ENCODE results near the gene MAGI3.
A peak's percentile ranks its signal among the peaks of the same experiment; 100 is the strongest.

The MAGI3 gene

GRCh38 chr1:113654883-113655282 is 264.6 kb downstream of the MAGI3 start:
- no peak for DNase-seq (ENCODE audit: low spot score)

DNA sequence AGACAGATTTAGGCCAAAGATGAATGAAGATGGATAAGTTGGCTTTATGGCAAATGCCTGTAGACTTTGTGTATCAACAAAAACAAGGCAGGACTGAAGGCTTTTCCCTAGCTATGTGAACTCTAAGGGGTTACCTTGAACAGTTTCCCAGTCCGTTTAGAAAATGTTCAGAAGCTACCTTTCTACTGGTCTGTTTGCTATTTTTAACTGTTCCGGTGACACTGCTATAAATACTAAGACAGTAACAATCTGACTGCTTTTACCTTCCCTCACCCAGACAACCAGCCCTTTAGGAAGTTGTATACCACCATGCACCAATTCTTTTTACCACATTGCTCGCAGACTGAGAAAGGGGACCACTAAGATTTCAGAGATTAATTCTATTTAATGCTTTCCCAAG is 266.8 kb downstream of the MAGI3 start:
- no peak for DNase-seq (ENCODE audit: low spot score)

DNA sequence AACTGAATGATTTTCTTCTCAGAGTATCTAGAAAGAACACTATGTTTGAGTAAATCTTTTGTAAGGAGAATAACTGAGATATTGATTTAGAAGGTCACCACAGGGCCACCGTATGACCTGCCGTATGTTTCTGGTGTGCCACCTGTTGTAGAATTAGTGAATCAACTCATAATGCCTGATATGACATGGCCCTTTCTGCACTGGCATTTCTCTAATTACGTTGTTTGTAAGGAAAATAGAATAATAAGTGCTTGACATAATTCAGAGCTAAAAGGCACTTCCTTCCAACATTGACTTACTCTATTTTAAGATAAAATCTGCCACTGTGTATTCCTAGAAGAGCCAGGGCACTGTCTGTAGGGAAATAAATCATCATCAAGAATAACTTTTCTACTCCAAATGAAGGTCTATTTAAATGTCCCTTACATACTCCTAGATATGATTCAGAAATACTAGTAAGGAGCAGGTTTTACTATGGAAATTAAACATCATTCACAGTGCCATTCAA is 267.3 kb downstream of the MAGI3 start:
- DNase-seq (ENCODE audit: low spot score), result no peak

DNA sequence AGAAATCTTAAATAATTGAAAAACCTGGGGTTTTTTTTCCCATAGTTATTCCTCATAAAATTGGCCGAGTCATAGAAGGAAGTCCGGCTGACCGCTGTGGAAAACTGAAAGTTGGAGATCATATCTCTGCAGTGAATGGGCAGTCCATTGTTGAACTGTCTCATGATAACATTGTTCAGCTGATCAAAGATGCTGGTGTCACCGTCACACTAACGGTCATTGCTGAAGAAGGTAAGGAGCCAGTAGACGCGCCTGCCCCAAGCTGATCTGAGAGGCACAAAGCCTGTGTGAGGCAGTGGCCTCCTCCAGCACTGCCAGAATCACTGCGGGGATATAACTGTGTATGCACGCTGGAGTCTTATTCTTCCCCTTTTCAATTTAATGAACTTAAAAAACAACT is 268.7 kb downstream of the MAGI3 start:
- DNase-seq (ENCODE audit: low spot score), result no peak

- DNase-seq (ENCODE audit: low spot score), result no peak
Measured at GRCh38 chr1:113659556-113659955, 269.2 kb downstream of the MAGI3 start.

GRCh38 chr1:113660088-113660487 is 269.8 kb downstream of the MAGI3 start:
- DNase-seq (ENCODE audit: low spot score), result no peak

GRCh38 chr1:113662101-113662500 is 271.8 kb downstream of the MAGI3 start:
- DNase-seq (ENCODE audit: low spot score), result no peak

DNA sequence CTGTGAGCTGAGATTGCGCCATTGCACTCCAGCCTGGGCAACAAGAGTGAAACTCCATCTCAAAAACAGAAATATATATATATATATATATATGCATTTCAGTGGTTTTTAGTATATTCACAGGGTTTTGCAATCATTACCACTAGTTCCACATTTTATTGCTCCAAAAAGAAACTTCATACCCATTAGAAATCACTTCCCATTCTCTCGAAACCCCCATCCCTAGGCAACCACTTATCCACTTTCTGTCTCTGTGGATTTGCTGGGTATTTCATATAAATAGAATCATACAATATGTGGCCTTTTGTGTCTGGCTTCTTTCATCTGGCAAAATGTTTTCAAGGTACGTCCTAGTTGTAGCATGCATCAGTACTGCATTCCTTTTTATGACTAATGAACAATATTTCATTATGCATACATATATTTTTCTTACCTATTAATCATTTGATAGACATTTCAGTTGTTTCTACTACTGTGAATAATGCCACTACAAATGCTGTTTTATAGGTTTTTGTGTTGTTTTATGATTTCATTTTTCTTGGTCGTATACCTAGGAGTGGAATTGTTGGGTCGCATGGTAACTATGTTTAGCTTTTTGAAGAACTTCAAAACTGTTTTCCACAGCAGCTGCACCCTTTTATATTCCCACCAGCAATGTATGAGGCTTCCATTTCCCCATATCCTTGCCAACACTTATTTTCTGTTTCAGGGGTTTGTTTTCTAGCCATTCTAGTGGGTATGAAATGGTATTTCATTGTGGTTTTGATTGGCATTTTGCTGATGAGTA is 273.0 kb downstream of the MAGI3 start:
- no peak for DNase-seq (ENCODE audit: low spot score)

DNA sequence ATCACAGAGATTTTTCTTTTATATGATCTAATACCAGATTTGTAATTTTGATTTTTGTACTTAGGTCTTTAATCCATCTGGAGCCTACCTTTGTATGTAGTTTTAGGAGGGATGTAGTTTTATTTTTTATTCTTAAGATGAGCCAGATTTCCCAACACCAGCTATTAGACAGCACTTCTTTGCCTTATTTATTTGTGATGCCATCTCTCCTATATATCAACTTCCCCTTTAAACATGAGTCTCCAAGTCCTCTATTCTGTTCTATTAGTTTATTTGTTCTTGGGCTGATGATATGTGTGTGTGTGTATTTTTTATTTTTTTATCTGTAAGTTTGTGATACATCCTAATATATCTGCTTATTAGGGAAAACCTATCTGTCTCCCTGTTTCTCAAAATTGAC is 274.8 kb downstream of the MAGI3 start:
- DNase-seq (ENCODE audit: low spot score), result no peak

DNA sequence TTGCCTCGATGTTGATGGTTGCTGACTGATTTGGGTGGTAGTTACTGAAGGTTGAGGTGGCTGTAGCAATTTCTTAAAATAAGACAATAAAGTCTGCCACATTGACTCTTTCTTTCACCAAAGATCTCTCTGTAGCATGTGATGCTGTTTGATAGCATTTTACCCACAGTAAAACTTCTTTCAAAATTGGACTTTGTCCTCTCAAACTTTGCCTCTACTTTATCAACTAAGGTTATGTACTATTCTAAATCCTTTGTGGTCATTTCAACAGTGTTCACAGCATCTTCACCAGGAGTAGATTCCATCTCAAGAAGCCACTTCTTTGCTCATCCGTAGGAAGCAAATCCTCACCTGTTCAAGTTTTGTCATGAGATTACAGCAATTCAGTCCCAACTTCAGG is 275.8 kb downstream of the MAGI3 start:
- DNase-seq (ENCODE audit: low spot score), result no peak

DNA sequence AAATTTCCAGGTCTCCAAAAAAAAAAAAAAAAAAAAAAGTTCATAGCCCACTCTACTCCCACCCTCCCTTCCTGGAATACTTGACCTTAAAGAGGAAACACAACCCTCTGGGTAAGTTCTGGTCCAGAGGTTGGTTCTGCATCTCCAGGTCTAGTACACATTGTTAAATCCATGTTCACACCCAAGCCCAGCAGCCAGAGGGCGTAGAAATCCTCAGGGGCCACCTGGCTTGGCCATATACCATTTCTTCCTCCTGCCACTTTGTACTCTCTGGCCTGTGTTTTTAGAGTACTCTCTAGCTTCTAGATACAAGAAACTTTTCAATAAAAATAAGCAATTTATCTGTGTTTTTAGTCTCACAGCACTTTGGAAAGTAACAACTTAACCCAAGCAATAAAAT is 279.7 kb downstream of the MAGI3 start:
- no peak for DNase-seq (ENCODE audit: low spot score)

DNA sequence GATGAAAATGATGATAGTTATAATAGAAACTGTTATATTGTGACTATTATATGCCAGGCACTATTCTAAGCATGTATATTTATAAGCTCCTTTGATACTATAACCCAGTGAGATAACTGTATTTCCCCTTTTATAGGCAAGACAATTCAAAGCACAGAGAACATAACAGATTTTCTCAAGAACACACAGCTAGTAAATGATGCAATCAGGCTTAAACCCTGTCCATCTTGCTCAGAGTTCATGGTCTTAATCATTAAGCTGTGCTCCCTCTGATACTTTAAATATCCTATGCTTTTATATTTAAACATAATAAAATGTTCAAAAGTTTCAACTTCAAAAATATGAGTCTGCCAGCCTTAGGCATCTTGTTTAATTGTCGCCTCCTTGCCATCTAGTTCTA is 280.3 kb downstream of the MAGI3 start:
- DNase-seq (ENCODE audit: low spot score), result no peak

DNA sequence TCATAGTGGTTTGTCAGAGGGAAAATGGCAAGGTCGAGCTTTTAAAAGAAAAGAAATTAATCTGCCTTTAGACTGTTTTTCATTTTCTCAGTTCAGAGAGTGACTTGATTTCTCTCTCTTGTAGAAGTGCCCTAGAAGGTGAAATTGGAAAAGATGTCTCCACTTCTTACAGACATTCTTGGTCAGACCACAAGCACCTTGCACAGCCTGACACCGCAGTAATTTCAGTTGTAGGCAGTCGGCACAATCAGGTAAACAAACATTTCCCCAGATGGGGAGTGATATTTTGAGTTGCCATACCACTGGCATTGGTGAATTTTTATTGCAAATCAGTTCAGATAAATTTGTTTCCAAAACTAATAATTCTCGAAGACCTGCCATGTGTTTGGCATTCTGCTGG is 282.2 kb downstream of the MAGI3 start:
- no peak for DNase-seq (ENCODE audit: low spot score)

DNA sequence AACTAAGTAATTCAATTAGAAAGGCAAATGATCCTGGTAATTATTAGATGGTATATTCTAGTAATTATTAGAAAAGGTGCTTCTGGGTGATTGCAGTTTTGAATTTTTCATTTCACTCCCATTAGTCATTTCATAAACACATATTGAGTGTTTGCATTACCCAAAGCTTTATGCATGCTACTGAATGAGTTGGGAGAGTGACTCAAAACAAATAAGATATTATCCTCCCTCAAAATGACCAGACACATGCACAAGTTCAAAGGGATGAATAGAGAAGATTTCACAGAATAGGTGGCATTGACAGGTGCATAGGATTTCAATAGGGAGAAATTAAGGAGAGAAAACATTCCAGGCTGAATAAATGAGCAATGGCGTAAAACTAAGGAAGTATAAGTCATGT is 284.3 kb downstream of the MAGI3 start:
- no peak for DNase-seq (ENCODE audit: low spot score)

GRCh38 chr1:113675302-113675701 is 285.0 kb downstream of the MAGI3 start:
- DNase-seq (ENCODE audit: low spot score), result peak; percentile 30

GRCh38 chr1:113676524-113676923 is 286.2 kb downstream of the MAGI3 start:
- no peak for DNase-seq (ENCODE audit: low spot score)

DNA sequence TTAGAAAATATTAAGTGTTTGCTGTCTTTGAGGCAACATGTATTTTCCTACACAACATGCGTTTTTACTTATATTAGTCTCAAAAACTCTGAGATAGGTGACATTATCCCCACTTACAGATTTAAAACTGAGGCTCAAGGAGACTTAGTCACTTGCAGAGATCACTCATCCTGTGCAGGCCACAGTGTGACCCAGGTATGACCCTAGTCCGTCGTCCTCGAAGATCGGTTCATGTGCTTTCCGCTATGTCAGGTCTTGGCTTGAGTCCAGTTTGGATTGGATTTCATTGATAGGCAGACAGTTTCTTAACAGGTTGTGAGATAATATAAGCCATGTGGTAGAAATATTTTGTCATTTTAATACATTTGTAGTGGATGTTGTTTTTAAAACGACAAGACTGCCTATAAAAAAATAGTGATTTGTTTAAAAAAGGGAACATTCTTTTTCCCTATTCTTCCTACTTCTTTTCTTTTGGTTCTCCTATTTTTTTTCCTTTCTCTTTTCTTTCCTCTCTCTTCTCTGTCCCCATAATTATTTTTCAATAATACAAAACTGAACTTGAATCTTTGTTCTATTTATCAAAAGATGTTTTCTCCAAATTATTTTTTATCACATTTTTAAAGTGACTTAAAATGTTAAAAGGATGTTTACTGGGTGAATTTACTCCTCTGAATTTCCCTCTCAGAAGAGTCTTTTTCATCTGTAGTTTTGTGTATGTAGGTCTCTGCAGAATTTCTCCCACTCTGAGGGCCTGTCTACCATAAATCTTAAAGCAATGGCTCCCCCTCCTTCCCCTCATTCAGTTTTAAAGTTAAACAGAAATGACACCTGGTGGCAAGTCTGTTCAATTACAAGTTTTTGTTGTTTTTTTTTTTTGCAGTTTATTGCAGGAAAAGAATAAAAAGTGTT is 287.2 kb downstream of the MAGI3 start:
- peak; percentile 70 for DNase-seq (ENCODE audit: low spot score)

GRCh38 chr1:113678159-113678469 is 287.8 kb downstream of the MAGI3 start:
- no peak for DNase-seq (ENCODE audit: low spot score)

DNA sequence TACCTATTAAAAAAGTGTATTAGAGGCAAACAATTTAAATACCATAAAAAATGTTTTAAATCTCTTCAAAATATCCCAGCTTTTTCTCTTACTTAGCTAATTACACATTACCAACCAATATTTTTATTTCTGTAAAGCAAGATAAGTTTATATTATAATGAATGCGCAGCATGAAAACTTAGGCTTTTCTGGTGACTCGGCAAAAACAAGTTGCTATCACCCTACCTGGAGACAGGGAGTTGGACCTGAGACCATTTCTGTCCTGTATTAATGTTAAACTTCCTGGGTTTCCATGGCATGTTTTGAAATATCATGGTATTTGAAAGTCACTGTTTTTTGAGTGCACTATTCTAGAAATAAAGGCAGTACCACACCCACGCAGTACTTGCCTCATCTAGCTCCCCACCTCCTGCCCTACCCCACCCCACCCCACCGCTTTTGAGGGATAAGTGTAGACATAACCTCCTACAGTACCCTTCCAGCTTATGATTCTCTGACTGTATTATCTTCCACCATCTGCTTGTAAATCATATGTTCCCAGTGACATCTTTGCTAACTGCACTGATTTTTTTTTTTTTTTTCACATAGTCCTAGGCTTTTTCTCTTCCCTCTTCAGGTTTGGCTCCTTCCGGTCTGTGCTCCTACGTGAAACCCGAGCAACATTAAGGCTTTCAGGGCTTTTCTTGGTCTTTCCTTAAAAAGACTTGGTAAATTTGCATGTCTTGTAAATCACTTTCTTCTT is 291.5 kb downstream of the MAGI3 start:
- DNase-seq (ENCODE audit: low spot score), result no peak

GRCh38 chr1:113683384-113684152 is 293.3 kb downstream of the MAGI3 start:
- DNase-seq (ENCODE audit: low spot score), result no peak

DNA sequence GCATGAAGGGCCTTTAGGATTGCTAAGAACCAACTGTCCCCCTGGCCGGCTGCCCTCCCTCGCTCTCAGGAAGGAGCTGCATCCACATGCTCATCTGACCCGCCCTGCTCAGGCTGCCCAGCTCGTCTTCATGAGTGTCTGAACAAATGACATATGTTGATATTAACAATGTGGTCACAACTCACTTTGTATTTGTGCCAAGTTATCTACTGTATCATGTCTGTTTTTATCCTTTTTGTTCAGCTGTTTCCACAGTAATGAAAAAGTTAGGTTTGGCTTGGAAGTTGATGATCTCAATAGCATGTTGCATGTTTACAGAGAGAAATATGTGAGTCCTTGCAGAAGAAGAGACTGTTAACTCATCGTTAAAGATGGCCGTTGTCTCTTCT is 293.8 kb downstream of the MAGI3 start:
- DNase-seq (ENCODE audit: low spot score), result no peak

Data from SK-N-DZ (cell line).